GM23338 (cell line): ENCODE measurements around the gene CASP10.

Experiments
- CREB1 ChIP-seq: fragments of 250-450 bp; sonication (Bioruptor Pico); IDR thresholded peaks from 2 replicates; pipeline ENCODE4 v1.5.0; 2020; ENCODE audit warnings: low read depth, mild to moderate bottlenecking, moderate library complexity
- CTCF ChIP-seq, 2 experiments: fragments of 200-600 bp in 1 of 2; sonication (generic) in 1 of 2; conservative IDR thresholded peaks; 2 replicates each; pipeline versions ENCODE4 v1.5.1 to v1.6.1; 2016 to 2017; ENCODE audit warnings: antibody characterized with exemption in 2 of 2, low read depth in 2 of 2, mild to moderate bottlenecking in 2 of 2, moderate library complexity in 1 of 2
- EZH2 ChIP-seq: fragments of 200-600 bp; sonication (generic); IDR thresholded peaks from one replicate; pipeline ENCODE4 v1.8.0; 2017; ENCODE audit warnings: antibody characterized with exemption, mild to moderate bottlenecking, low read depth; ENCODE audit not compliant: unreplicated experiment
- EZH2phosphoT487 ChIP-seq: fragments of 200-600 bp; sonication (generic); IDR thresholded peaks from one replicate; pipeline ENCODE4 v1.8.1; 2018; ENCODE audit warnings: antibody characterized with exemption; ENCODE audit not compliant: unreplicated experiment
- JUNB ChIP-seq: IDR thresholded peaks from one replicate; pipeline ENCODE4 v1.6.1; 2016; ENCODE audit warnings: antibody characterized with exemption; ENCODE audit not compliant: unreplicated experiment
- NANOG ChIP-seq: IDR thresholded peaks from 2 replicates; pipeline ENCODE4 v1.6.1; 2016; ENCODE audit warnings: antibody characterized with exemption, borderline replicate concordance
- POLR2AphosphoS5 ChIP-seq: IDR thresholded peaks from 2 replicates; pipeline ENCODE4 v1.6.1; 2016; ENCODE audit warnings: antibody characterized with exemption, low read depth
- STAT1 ChIP-seq: IDR thresholded peaks from one replicate; pipeline ENCODE4 v1.6.1; 2016; ENCODE audit warnings: antibody characterized with exemption; ENCODE audit not compliant: unreplicated experiment
- TF ChIP-seq, protein P1 (sequence below): IDR thresholded peaks from one replicate; pipeline ENCODE4 v1.6.1; 2018; ENCODE audit warnings: antibody characterized with exemption; ENCODE audit not compliant: unreplicated experiment

DNA sequence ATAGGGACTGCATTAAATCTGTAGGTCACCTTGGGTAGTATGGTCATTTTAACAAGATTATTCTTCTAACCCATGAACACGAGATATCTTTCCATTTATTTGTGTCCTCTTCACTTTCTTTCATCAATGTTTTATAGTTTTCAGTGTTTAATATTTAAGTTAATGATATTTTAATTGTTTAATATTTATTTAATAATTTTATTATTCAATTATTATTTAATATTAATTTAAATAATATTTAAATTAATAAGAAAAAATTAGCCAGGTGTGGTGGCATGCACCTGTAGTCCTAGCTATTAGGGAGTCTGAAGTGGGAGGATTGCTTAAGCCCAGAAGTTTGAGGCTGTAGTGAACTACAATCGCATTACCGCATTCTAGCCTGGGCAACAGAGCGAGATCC lies 33.0 kb downstream of the CASP10 start:
- TF ChIP-seq CTCF (conservative IDR thresholded peaks at IDR 0.05; ENCODE audit: low read depth in 2 of 2), result no peak
- no peak for TF ChIP-seq POLR2AphosphoS5
- TF ChIP-seq JUNB, result no peak
- no peak for TF ChIP-seq STAT1
- TF ChIP-seq, protein P1, sequence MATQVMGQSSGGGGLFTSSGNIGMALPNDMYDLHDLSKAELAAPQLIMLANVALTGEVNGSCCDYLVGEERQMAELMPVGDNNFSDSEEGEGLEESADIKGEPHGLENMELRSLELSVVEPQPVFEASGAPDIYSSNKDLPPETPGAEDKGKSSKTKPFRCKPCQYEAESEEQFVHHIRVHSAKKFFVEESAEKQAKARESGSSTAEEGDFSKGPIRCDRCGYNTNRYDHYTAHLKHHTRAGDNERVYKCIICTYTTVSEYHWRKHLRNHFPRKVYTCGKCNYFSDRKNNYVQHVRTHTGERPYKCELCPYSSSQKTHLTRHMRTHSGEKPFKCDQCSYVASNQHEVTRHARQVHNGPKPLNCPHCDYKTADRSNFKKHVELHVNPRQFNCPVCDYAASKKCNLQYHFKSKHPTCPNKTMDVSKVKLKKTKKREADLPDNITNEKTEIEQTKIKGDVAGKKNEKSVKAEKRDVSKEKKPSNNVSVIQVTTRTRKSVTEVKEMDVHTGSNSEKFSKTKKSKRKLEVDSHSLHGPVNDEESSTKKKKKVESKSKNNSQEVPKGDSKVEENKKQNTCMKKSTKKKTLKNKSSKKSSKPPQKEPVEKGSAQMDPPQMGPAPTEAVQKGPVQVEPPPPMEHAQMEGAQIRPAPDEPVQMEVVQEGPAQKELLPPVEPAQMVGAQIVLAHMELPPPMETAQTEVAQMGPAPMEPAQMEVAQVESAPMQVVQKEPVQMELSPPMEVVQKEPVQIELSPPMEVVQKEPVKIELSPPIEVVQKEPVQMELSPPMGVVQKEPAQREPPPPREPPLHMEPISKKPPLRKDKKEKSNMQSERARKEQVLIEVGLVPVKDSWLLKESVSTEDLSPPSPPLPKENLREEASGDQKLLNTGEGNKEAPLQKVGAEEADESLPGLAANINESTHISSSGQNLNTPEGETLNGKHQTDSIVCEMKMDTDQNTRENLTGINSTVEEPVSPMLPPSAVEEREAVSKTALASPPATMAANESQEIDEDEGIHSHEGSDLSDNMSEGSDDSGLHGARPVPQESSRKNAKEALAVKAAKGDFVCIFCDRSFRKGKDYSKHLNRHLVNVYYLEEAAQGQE, result no peak
- TF ChIP-seq EZH2, result no peak
- no peak for TF ChIP-seq NANOG
- TF ChIP-seq CREB1, result no peak
- TF ChIP-seq EZH2phosphoT487, result no peak
